Suprapubic skin (tissue), 4 donors: Measurements from ENCODE around the gene PRPF19.

Source experiments
- CTCF ChIP-seq, 2 donors: fragments of 200-600 bp in 1 of 2; fragments of 450-650 bp in 1 of 2; sonication (generic) in 1 of 2; IDR thresholded peaks; one replicate each; pipeline ENCODE4 v1.5.1; 2016 to 2019; ENCODE audit warnings: antibody characterized with exemption in 2 of 2, mild to moderate bottlenecking in 1 of 2, moderate library complexity in 1 of 2
- EP300 ChIP-seq: sonication (generic); formaldehyde crosslinking; IDR thresholded peaks from one replicate; pipeline ENCODE4 v1.6.1; 2017; ENCODE audit warnings: antibody characterized with exemption
- POLR2A ChIP-seq, 2 donors: fragments of 450-650 bp; IDR thresholded peaks; one replicate each; pipeline ENCODE4 v1.6.1; 2017; ENCODE audit warnings: antibody characterized with exemption in 2 of 2, mild to moderate bottlenecking in 2 of 2, moderate library complexity in 2 of 2
- POLR2AphosphoS5 ChIP-seq, 3 donors: sonication (generic); formaldehyde crosslinking; IDR thresholded peaks; one replicate each; pipeline ENCODE4 v1.6.1; 2017; ENCODE audit warnings: antibody characterized with exemption in 3 of 3

GRCh38 chr11:60857378-60858232 is 48.8 kb downstream of the PRPF19 start:
- TF ChIP-seq CTCF (IDR thresholded peaks at IDR 0.05) (no peak), EP300 (no peak), POLR2A (IDR thresholded peaks at IDR 0.05) (no peak), POLR2AphosphoS5 (IDR thresholded peaks at IDR 0.05) (no peak)
